HepG2 (cell line): ENCODE measurements around the gene DUS1L. TPM values are rescaled to one million over a fixed set of nuclear protein-coding genes. Genes with fewer than 3 reads are reported as not detected.
A peak's percentile ranks its signal among the peaks of the same experiment; 100 is the strongest.

Experiments
- CHD2 ChIP-seq: IDR thresholded peaks from 2 replicates; pipeline ENCODE4 v1.6.1; 2011; ENCODE audit warnings: low read depth, low read length, improper control_type of control experiment
- CREB3 ChIP-seq: sonication (generic); formaldehyde crosslinking; IDR thresholded peaks from 2 replicates; pipeline ENCODE4 v1.5.0; 2020; ENCODE audit warnings: missing genetic modification reagents
- CREM ChIP-seq, 2 experiments: sonication (generic) in 1 of 2; formaldehyde crosslinking in 1 of 2; IDR thresholded peaks; 2 replicates each; pipeline versions ENCODE4 v1.4.0 to v1.6.1; 2016 to 2020; ENCODE audit warnings: antibody characterized with exemption in 1 of 2, mild to moderate bottlenecking in 1 of 2, missing genetic modification reagents in 1 of 2
- HBP1 ChIP-seq: IDR thresholded peaks from 2 replicates; pipeline ENCODE4 v1.6.1; 2016; ENCODE audit warnings: low read depth, control low read depth
- HDAC1 ChIP-seq: sonication (generic); formaldehyde crosslinking; IDR thresholded peaks from 2 replicates; pipeline ENCODE4 v1.5.1; 2020; ENCODE audit warnings: mild to moderate bottlenecking, missing genetic modification reagents
- HNRNPLL ChIP-seq: fragments of 200-400 bp; formaldehyde crosslinking; IDR thresholded peaks from 2 replicates; pipeline ENCODE4 v1.6.1; 2017; ENCODE audit warnings: mild to moderate bottlenecking, low read depth, low read length; ENCODE audit not compliant: poor library complexity, severe bottlenecking
- HOMEZ ChIP-seq: IDR thresholded peaks from 2 replicates; pipeline ENCODE4 v1.6.1; 2016; ENCODE audit warnings: low read depth
- NKX3-1 ChIP-seq: sonication (generic); formaldehyde crosslinking; IDR thresholded peaks from 2 replicates; pipeline ENCODE4 v1.5.0; 2020; ENCODE audit warnings: missing genetic modification reagents
- PHF20 ChIP-seq: sonication (generic); formaldehyde crosslinking; IDR thresholded peaks from 2 replicates; pipeline ENCODE4 v1.5.0; 2020; ENCODE audit warnings: mild to moderate bottlenecking, missing genetic modification reagents
- RBFOX2 ChIP-seq: fragments of 200-400 bp; formaldehyde crosslinking; IDR thresholded peaks from 2 replicates; pipeline ENCODE4 v1.6.1; 2017; ENCODE audit warnings: low read depth, mild to moderate bottlenecking, low read length
- SALL2 ChIP-seq: sonication (generic); formaldehyde crosslinking; IDR thresholded peaks from 2 replicates; pipeline ENCODE4 v1.8.1; 2023; ENCODE audit warnings: mild to moderate bottlenecking, missing genetic modification reagents, inconsistent platforms
- SCMH1 ChIP-seq: sonication (generic); formaldehyde crosslinking; IDR thresholded peaks from 2 replicates; pipeline ENCODE4 v1.9.0; 2021; ENCODE audit warnings: missing genetic modification reagents, mild to moderate bottlenecking, borderline replicate concordance
- SMAD1 ChIP-seq: sonication (generic); formaldehyde crosslinking; IDR thresholded peaks from 2 replicates; pipeline ENCODE4 v1.4.0; 2020; ENCODE audit warnings: missing genetic modification reagents, low read depth, mild to moderate bottlenecking, borderline replicate concordance
- ZBTB42 ChIP-seq: sonication (generic); formaldehyde crosslinking; IDR thresholded peaks from 2 replicates; pipeline ENCODE4 v1.5.0; 2020; ENCODE audit warnings: mild to moderate bottlenecking, missing genetic modification reagents
- ZNF235 ChIP-seq: sonication (generic); formaldehyde crosslinking; IDR thresholded peaks from 2 replicates; pipeline ENCODE4 v1.8.1; 2023; ENCODE audit warnings: mild to moderate bottlenecking, missing genetic modification reagents, borderline replicate concordance
- ZNF572 ChIP-seq: sonication (generic); formaldehyde crosslinking; IDR thresholded peaks from 2 replicates; pipeline ENCODE4 v1.5.1; 2020; ENCODE audit warnings: mild to moderate bottlenecking, missing genetic modification reagents
- ZNF646 ChIP-seq: sonication (generic); formaldehyde crosslinking; IDR thresholded peaks from 2 replicates; pipeline ENCODE4 v1.9.0; 2021; ENCODE audit warnings: mild to moderate bottlenecking, missing genetic modification reagents
- ZNF7 ChIP-seq: IDR thresholded peaks from 2 replicates; pipeline ENCODE4 v1.6.1; 2016; ENCODE audit warnings: missing biosample characterization, missing genetic modification reagents
- ZNF776 ChIP-seq: sonication (generic); formaldehyde crosslinking; IDR thresholded peaks from 2 replicates; pipeline ENCODE4 v1.4.0; 2020; ENCODE audit warnings: mild to moderate bottlenecking, missing genetic modification reagents
- polyA plus RNA-seq, 8 experiments: library from polyadenylated mRNA; depleted of rRNA in 3 of 8; stranded (reverse) in 7 of 8; unstranded in 1 of 8; fragments of >200 nt; fragmentation: Illumina TruSeq in 4 of 8; extraction: Trizol in 4 of 8; gene quantifications; 2 replicates each; pipeline versions ENCODE4 v1.2.1 to v1.2.3, GENCODE V29; 2011 to 2016; ENCODE audit warnings: low read depth in 4 of 8, missing spikeins in 1 of 8, mixed read lengths in 1 of 8; ENCODE audit not compliant: insufficient read depth in 1 of 8
- total RNA-seq, 5 experiments: library from RNA; depleted of rRNA; stranded (reverse); fragments of >200 nt; fragmentation: Illumina TruSeq; extraction: Trizol; gene quantifications; 2 replicates each; pipeline ENCODE4 v1.2.3, GENCODE V29; 2016; ENCODE audit warnings: low read depth in 1 of 5

DUS1L gene
- total and polyA plus RNA-seq, 2 of the 13 experiments (the other 11 are each of a cell fraction or from before 2014, with no cell fraction given): 81.0 to 109 TPM

GRCh38 chr17:82098939-82099763 lies 33.5 kb upstream of the DUS1L start (continued):
- TF ChIP-seq CREB3: no peak
- no peak for TF ChIP-seq ZNF646 (CRISPR knock-in tag)
- TF ChIP-seq CHD2: no peak
- no peak for TF ChIP-seq SMAD1 (CRISPR knock-in tag)
- TF ChIP-seq SCMH1 (CRISPR knock-in tag): no peak
- TF ChIP-seq SALL2 (CRISPR knock-in tag): no peak
- TF ChIP-seq HOMEZ: no peak
- peak; percentile 67; the same call in 1 of the 2 replicates for TF ChIP-seq PHF20 (CRISPR knock-in tag)
- no peak; the same call in 1 of the 2 replicates for TF ChIP-seq ZNF235 (CRISPR knock-in tag)
- TF ChIP-seq ZBTB42 (CRISPR knock-in tag): no peak
- peak; percentile 85 for TF ChIP-seq RBFOX2
- no peak for TF ChIP-seq ZNF7 (CRISPR knock-in tag)
- TF ChIP-seq ZNF572 (CRISPR knock-in tag): no peak
- TF ChIP-seq ZNF776: peak; percentile 88
- TF ChIP-seq NKX3-1 (CRISPR knock-in tag): no peak
- TF ChIP-seq HBP1 (CRISPR knock-in tag): 0 out of 2 replicates have a peak, but pooled peaks have one; percentile 8
- no peak for TF ChIP-seq CREM (IDR thresholded peaks at IDR 0.05)
- TF ChIP-seq CREM (CRISPR knock-in tag; IDR thresholded peaks at IDR 0.05): no peak
- peak; percentile 75 for TF ChIP-seq HDAC1 (CRISPR knock-in tag)
- peak; percentile 37 for TF ChIP-seq HNRNPLL
